ENCODE data around the gene YY1AP1. TPM values are rescaled to one million over a fixed set of nuclear protein-coding genes. Genes with fewer than 3 reads are reported as not detected.
"Not testable (repeated sequence)": the region's sequence is repeated elsewhere in the genome, so short reads cannot be mapped to it uniquely, and the experiment has no call there.

YY1AP1 gene
- total RNA-seq, 2 experiments from 2014 or later = 75.2 to 80.2 TPM

DNA sequence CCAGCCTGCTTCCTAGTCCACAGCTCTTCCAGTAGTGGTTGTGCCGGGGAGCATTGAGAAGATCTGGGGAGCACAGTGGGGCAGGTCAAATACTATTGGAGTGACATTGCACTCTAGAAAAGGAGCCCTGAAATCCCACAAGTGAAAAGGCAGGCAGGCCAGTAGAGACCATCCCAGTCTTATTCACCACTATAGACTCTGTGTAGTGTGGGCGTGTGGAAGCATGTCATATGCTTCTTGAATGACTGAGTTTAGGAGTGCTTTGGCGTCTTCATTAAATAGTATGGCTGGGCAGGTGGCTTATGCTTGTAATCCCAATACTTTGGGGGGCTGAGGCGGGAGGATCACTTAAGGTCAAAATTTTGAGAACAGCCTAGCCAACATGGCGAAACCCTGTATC is 15.8 kb upstream of the YY1AP1 start:
- H3K4me1 Mint-ChIP-seq = peaks cover 20% of the 10 kb centered on the region
- H3K27ac Mint-ChIP-seq, DNase-seq, H3K9me3 Mint-ChIP-seq, H3K27me3 Mint-ChIP-seq, POLR2A ChIA-PET, CTCF ChIA-PET, H3K4me3 Mint-ChIP-seq: not testable (repeated sequence)
- H3K36me3 Mint-ChIP-seq (ENCODE audit: low read depth) = peaks cover 11% of the 10 kb centered on the region

DNA sequence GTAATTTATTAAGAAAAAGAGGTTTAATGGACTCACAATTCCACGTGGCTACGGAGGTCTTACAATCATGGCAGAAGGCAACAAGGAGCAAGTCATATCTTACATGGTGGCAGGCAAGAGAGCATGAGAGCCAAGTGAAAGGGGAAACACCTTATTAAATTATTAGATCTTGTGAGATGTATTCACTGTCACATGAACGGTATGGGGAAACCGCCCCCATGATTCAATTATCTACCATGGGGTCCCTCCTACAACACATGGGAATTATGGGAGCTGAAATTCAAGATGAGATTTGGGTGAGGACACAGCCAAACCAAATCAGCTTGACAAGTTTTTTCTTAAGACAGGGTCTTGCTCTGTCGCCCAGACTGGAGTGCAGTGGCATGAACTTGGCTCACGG is 14.6 kb upstream of the YY1AP1 start:
- H3K27ac Mint-ChIP-seq = no peak overlapping the region

DNA sequence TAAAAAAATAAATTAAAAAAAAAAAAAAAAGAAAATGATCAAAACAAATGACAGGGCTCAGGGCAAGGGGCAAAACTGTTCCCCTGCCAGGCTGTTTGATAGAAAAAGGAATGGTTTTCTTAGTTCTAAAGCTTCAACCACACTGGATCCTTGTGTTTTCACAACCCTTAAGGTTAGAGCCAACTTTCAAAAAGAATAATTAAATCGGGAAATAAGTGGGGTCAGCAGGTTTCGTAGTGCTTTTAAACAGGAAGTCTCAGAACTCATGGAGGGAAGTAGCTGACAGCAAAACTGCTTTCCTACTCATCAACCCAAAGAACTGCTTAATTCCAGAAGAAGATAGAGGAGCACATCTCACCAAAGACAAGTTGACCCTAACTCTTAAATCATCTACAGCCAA is 13.1 kb upstream of the YY1AP1 start:
- H3K4me1 Mint-ChIP-seq = peaks cover 19% of the 10 kb centered on the region
- peak overlapping the region; percentile 54 for H3K27ac Mint-ChIP-seq
- DNase-seq, H3K4me3 Mint-ChIP-seq, POLR2A ChIA-PET, H3K27me3 Mint-ChIP-seq, H3K9me3 Mint-ChIP-seq, CTCF ChIA-PET: not testable (repeated sequence)
- peaks cover 21% of the 10 kb centered on the region for H3K36me3 Mint-ChIP-seq (ENCODE audit: low read depth)

More for the DNA sequence above, 14.6 kb upstream of the YY1AP1 start:
- Mint-ChIP-seq H3K36me3 (ENCODE audit: low read depth) (peaks cover 12% of the 10 kb centered on the region), H3K27me3 (no peaks in the 10 kb centered on the region), H3K4me3 (no peak overlapping the region), H3K4me1 (peaks cover 24% of the 10 kb centered on the region), H3K9me3 (no peaks in the 10 kb centered on the region)
- DNase-seq = no peak
- CTCF ChIA-PET = no interaction called here
- POLR2A ChIA-PET = no interaction called here

DNA sequence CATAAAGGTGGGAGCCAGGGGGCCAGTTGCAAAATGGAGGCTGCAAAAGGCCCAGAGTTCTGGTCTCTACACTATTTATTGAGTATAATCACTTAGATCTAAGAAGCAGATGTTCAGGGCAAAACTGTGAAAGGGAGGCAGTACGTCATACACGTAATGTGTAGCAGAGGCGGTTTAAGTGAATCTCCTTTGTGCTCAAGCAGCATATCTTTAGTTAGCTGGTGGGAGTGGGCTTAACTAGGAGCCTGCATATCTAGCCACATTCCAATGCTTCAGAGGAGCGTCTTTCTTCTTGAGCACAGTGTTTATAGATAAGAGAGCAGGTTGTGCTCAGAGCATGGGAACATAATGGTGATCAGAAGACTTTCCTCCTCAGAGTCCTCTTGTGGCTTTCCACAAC is 10.5 kb upstream of the YY1AP1 start:
- Mint-ChIP-seq H3K36me3 (ENCODE audit: low read depth) (peaks cover 37% of the 10 kb centered on the region), H3K4me1 (peaks cover 34% of the 10 kb centered on the region)
- H3K4me3 Mint-ChIP-seq, H3K27me3 Mint-ChIP-seq, CTCF ChIA-PET, POLR2A ChIA-PET, DNase-seq, H3K9me3 Mint-ChIP-seq, H3K27ac Mint-ChIP-seq: not testable (repeated sequence)

DNA sequence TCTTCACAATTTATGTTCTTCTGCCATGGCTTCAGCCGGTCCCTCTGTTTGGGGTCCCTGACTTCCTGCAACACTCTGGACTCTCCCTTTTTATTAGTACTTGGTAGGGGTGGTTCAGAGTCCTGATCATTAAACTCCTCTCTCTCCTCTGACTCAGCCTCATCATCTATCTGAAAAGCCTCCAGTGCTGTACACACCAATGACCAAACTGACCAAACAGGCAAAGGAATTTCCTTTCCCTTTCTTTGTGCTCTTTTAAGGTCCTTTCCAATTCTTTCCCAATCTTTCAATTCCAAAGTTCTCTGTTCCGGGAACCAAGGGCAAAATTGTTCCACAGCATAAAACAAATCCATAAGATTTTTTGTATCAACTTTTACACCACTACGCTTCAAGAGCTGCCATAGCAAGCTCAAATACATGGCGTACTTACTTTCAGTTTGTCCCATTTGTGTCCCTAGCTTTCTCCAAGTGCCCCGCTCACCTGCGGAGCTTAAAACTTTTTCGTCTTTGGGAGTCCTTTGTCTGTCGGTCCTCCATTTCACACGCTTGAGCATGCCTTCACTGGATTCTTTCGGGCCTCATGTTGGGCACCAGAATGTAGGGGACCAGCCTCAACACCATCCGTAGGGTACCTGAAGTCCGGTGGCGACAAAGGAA is 9.9 kb upstream of the YY1AP1 start:
- ChIA-PET POLR2A (no interaction called here), CTCF (no interaction called here)
- no peak overlapping the region for H3K4me3 Mint-ChIP-seq
- H3K36me3 Mint-ChIP-seq (ENCODE audit: low read depth) = peaks cover 40% of the 10 kb centered on the region
- H3K27ac Mint-ChIP-seq = no peak overlapping the region
- H3K4me1 Mint-ChIP-seq = peaks cover 37% of the 10 kb centered on the region
- no peak for DNase-seq
- no peaks in the 10 kb centered on the region for H3K9me3 Mint-ChIP-seq
- no peaks in the 10 kb centered on the region for H3K27me3 Mint-ChIP-seq

DNA sequence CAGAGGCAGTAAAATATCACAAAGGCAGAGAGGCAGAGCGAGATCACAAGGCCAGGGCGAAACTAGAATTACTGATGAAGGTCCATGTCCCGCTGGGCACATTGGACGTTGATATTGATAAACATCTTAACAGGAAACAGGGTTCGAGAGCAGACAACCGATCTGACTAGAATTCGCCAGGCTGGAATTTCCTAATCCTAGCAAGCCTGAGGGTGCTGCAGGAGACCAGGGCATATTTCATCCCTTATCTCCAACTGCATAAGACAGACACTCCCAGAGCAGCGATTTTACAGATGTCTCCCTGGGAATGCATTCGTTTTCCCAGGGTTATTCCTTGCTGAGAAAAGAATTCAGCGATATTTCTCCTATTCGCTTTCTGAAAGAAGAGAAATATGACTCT is 9.0 kb upstream of the YY1AP1 start:
- H3K27ac Mint-ChIP-seq, H3K9me3 Mint-ChIP-seq, H3K4me3 Mint-ChIP-seq, POLR2A ChIA-PET, DNase-seq, CTCF ChIA-PET, H3K27me3 Mint-ChIP-seq: not testable (repeated sequence)
- H3K4me1 Mint-ChIP-seq = peaks cover 40% of the 10 kb centered on the region
- H3K36me3 Mint-ChIP-seq (ENCODE audit: low read depth) = peaks cover 47% of the 10 kb centered on the region

DNA sequence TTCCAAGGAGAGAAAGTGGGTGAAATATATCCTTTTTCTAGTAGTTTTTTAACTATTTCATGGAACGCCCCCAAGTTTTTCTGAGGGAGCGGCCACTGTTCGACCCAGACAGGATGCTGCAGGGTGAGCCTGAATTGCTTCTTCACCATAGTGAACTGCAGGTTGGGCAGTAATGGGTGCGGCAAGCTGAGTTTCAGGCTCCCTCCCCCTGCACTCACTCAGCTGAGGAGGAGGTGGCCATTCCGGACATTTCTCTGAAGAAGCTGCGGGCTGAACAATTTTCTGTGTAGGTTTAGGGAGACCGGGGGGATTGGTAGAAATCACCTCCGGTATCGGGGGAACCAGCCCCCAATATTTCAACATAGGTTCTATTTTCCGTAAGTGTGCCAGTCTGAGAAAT is 8.5 kb upstream of the YY1AP1 start:
- CTCF ChIA-PET = no interaction called here
- Mint-ChIP-seq H3K4me1 (peaks cover 43% of the 10 kb centered on the region), H3K27me3 (no peaks in the 10 kb centered on the region), H3K9me3 (peaks cover 5% of the 10 kb centered on the region), H3K36me3 (ENCODE audit: low read depth) (peaks cover 53% of the 10 kb centered on the region), H3K27ac (no peak overlapping the region), H3K4me3 (no peak overlapping the region)
- DNase-seq = no peak
- POLR2A ChIA-PET = no interaction called here

DNA sequence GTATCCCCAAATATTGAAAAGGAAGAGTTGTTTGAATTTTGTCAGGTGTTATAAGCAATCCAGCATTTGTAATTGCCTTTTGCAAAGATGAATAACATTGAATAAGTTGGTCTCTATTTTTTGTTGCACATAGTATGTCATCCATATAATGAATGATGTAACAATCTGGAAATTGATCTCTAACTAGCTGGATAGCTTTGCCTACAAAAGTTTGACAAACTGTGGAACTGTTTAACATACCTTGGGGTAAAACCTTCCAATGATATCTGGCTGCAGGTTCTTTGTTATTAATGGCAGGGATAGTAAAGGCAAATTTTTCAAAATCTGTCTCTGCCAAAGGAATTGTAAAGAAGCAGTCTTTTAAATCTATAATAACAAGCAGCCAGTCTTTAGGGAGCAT is 8.0 kb upstream of the YY1AP1 start:
- H3K4me3 Mint-ChIP-seq = no peak overlapping the region
- peaks cover 48% of the 10 kb centered on the region for H3K4me1 Mint-ChIP-seq
- H3K36me3 Mint-ChIP-seq (ENCODE audit: low read depth) = peaks cover 58% of the 10 kb centered on the region

DNA sequence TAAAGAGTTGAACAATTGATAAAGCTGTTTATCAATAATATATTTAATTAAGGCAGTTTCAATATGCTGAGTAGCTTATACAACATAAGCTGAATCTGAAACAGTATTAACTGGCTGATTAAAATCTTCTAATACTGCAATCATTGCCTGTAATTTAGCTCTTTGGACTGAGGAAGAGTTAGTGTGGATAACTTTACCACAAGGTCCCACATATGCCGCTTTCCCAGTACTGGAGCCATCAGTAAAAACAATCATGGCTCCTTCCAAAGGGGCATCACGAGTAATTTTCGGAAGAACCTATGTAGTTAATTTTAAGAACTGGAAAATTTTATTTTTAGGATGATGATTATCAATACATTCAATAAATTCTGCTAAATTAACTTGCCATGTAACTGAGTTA is 7.0 kb upstream of the YY1AP1 start:
- ChIA-PET POLR2A (interaction anchor here (1.2 kb wide), 1 partner anchor 19 kb away, joined by 3 read pairs; no protein-coding TSS in a partner anchor), CTCF (no interaction called here)
- Mint-ChIP-seq H3K27me3 (no peaks in the 10 kb centered on the region), H3K9me3 (peaks cover 9% of the 10 kb centered on the region), H3K27ac (no peak overlapping the region), H3K36me3 (ENCODE audit: low read depth) (peaks cover 65% of the 10 kb centered on the region), H3K4me1 (peaks cover 55% of the 10 kb centered on the region), H3K4me3 (no peak overlapping the region)
- DNase-seq = no peak

More for the DNA sequence above, 8.0 kb upstream of the YY1AP1 start:
- ChIA-PET CTCF (no interaction called here), POLR2A (no interaction called here)
- Mint-ChIP-seq H3K27ac (no peak overlapping the region), H3K9me3 (peaks cover 9% of the 10 kb centered on the region), H3K27me3 (no peaks in the 10 kb centered on the region)
- no peak for DNase-seq

DNA sequence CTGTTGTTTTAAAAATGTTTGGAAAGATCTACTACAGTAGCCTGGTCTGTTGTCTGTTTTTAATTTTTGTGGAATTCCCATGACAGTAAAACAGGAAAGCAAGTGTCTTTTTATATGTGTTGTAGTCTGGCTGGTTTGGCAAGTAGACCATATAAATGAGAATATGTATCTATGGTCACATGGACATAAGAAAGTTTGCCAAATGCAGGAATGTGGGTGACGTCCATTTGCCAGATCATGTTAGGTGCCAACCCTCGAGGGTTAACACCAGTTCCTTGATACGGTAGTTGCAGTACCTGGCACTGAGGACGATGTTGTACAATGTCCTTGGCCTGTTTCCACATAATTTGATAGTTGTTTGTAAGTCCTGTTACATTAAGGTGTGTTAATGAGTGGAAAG is 6.5 kb upstream of the YY1AP1 start:
- Mint-ChIP-seq H3K4me1 (peaks cover 59% of the 10 kb centered on the region), H3K27ac (no peak overlapping the region), H3K9me3 (peaks cover 9% of the 10 kb centered on the region), H3K27me3 (no peaks in the 10 kb centered on the region), H3K4me3 (no peak overlapping the region), H3K36me3 (ENCODE audit: low read depth) (peaks cover 71% of the 10 kb centered on the region)
- POLR2A ChIA-PET = interaction anchor here (1.2 kb wide), 1 partner anchor 18 kb away, joined by 3 read pairs; no protein-coding TSS in a partner anchor
- DNase-seq = no peak
- CTCF ChIA-PET = no interaction called here

DNA sequence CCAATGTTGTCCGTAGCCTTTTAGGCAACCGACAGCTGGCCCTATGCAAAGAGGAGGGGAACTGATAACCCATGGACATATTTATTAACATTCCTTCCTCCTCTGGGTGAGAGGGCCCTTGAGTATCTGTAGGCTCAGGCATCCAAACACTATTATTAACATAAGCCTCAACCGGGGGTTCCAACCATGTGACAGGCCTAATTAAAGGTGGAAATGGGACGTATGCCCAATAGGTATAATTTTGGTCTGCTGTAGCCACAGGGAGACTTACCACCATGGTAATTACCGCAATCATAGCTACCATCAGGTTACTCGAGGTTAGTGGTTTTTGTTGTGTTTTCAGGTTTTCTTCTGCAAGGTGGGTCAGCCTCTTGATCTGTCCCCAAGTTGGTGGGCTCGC is 5.6 kb upstream of the YY1AP1 start:
- CTCF ChIA-PET = no interaction called here
- no peak overlapping the region for H3K4me3 Mint-ChIP-seq
- peaks cover 76% of the 10 kb centered on the region for H3K36me3 Mint-ChIP-seq (ENCODE audit: low read depth)
- POLR2A ChIA-PET = no interaction called here
- no peaks in the 10 kb centered on the region for H3K27me3 Mint-ChIP-seq
- no peak for DNase-seq
- H3K27ac Mint-ChIP-seq = no peak overlapping the region
- peaks cover 9% of the 10 kb centered on the region for H3K9me3 Mint-ChIP-seq
- H3K4me1 Mint-ChIP-seq = peaks cover 66% of the 10 kb centered on the region

DNA sequence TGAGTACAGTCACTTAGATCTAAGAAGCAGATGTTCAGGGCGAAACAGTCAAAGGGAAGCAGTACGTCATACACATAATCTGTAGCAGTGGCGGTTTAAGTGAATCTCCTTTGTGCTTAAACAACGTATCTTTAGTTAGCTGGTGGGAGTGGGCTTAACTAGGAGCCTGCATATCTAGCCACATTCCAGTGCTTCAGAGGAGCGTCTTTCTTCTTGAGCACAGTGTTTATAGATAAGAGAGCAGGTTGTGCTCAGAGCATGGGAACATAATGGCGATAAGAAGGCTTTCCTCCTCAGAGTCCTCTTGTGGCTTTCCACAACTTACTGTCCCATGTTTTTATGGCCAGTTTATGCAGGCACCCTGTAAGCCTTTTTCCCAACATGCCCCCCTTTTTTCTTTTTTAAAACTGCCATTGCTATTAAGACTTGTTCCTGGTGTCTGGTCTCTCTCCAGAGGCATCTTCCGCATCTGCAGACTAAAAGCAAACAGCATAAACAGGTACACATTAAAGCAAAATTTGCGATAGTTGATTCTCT is 3.5 kb upstream of the YY1AP1 start:
- H3K27ac Mint-ChIP-seq = no peak overlapping the region
- peaks cover 58% of the 10 kb centered on the region for H3K4me1 Mint-ChIP-seq
- no peak for DNase-seq
- peaks cover 9% of the 10 kb centered on the region for H3K9me3 Mint-ChIP-seq
- ChIA-PET CTCF (no interaction called here), POLR2A (no interaction called here)
- H3K36me3 Mint-ChIP-seq (ENCODE audit: low read depth) = peaks cover 66% of the 10 kb centered on the region
- no peak overlapping the region for H3K4me3 Mint-ChIP-seq
- no peaks in the 10 kb centered on the region for H3K27me3 Mint-ChIP-seq

DNA sequence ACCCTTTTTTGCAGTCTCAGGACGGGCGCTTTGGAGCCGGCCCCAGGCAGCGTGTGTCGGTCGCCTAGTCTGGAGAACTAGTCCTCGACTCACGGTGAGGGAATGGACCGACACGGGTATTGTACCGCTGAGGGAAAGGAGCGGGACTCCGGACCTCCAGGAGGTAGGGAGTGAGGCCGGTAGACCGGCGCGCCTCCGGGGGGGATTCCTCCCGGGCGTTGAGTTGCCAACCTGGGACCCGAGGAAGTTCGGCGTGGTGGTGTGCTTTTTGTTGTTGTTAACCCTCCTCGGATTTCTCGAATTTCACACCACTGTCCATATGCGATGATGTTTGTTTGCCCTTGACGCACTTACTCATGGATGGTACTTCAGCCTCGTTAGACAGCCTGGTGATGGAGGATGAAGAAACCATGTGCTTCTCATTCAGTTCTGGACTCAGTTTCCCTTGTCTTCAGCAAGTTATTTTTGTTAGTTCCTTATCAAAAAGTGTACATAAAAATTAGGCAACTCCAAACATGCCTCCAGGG is 570 bp upstream of the YY1AP1 start, which contains the start of gene DAP3:
DAP3 (plus strand) TSS at position 11 of the 527 bp plus-strand sequence. CDS start 20,689 bp downstream, outside the sequence.
- Mint-ChIP-seq H3K27ac (peak within 1 kb of the TSS; percentile 96), H3K4me1 (peaks cover 64% of the 10 kb centered on the region), H3K4me3 (peak within 1 kb of the TSS; percentile 96), H3K36me3 (ENCODE audit: low read depth) (peaks cover 66% of the 10 kb centered on the region)
- POLR2A ChIA-PET = interaction anchor here (1.0 kb wide), 1 partner anchor 244 kb away, joined by 3 read pairs; no protein-coding TSS in a partner anchor
- DNase-seq, H3K9me3 Mint-ChIP-seq, H3K27me3 Mint-ChIP-seq, CTCF ChIA-PET: not testable (repeated sequence)
